Measurements from ENCODE around the gene SLC6A3.
"Not testable (repeated sequence)": the region's sequence is repeated elsewhere in the genome, so short reads cannot be mapped to it uniquely, and the experiment has no call there.

Gene SLC6A3

DNA sequence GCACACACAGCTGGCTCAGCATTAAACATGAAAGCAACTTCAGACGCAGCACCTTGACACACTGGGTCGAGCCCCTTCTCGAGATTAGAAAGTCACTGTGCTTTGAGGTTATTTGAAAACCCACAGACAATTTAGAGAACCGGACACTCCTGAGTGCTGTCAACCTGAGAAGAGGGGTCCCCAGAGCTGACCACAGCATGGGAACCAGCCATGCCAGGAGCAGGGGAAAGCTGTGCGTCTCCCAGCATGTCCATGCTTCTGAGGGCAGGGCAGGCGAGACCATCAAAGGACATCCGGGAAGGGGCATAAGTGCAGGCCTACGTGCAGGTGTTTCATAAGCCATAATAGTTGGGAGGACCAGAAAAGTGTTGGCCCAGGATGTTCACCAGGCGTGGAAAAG, 20.5 kb downstream of the SLC6A3 start:
- H3K27ac ChIP-seq (replicated peaks) = no peak overlapping the region

GRCh38 chr5:1423901-1424603, 21.2 kb downstream of the SLC6A3 start:
- DNase-seq (ENCODE audit: low read depth in 1 of 2, low spot score in 1 of 2) = no peak
- TF ChIP-seq, protein P1, sequence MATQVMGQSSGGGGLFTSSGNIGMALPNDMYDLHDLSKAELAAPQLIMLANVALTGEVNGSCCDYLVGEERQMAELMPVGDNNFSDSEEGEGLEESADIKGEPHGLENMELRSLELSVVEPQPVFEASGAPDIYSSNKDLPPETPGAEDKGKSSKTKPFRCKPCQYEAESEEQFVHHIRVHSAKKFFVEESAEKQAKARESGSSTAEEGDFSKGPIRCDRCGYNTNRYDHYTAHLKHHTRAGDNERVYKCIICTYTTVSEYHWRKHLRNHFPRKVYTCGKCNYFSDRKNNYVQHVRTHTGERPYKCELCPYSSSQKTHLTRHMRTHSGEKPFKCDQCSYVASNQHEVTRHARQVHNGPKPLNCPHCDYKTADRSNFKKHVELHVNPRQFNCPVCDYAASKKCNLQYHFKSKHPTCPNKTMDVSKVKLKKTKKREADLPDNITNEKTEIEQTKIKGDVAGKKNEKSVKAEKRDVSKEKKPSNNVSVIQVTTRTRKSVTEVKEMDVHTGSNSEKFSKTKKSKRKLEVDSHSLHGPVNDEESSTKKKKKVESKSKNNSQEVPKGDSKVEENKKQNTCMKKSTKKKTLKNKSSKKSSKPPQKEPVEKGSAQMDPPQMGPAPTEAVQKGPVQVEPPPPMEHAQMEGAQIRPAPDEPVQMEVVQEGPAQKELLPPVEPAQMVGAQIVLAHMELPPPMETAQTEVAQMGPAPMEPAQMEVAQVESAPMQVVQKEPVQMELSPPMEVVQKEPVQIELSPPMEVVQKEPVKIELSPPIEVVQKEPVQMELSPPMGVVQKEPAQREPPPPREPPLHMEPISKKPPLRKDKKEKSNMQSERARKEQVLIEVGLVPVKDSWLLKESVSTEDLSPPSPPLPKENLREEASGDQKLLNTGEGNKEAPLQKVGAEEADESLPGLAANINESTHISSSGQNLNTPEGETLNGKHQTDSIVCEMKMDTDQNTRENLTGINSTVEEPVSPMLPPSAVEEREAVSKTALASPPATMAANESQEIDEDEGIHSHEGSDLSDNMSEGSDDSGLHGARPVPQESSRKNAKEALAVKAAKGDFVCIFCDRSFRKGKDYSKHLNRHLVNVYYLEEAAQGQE (IDR thresholded peaks at IDR 0.05; ENCODE audit: insufficient replicate concordance, low read depth) = no peak
- TF ChIP-seq CTCF (IDR thresholded peaks at IDR 0.05; ENCODE audit: insufficient read depth, low read length) (no peak), GABPA (IDR thresholded peaks at IDR 0.05; ENCODE audit: low read depth) (no peak), POLR2AphosphoS5 (IDR thresholded peaks at IDR 0.05; ENCODE audit: low read depth) (no peak), SPI1 (IDR thresholded peaks at IDR 0.05; ENCODE audit: borderline replicate concordance, low read depth) (no peak)
- Histone ChIP-seq H3K4me3 (replicated peaks; ENCODE audit: insufficient read depth, low read length) (no peak overlapping the region), H3K27me3 (ENCODE audit: insufficient read depth, poor library complexity, severe bottlenecking) (no peaks in the 10 kb centered on the region), H3K27ac (replicated peaks) (no peak overlapping the region)

More for the DNA sequence above, 20.5 kb downstream of the SLC6A3 start:
- no peaks in the 10 kb centered on the region for H3K27me3 ChIP-seq (ENCODE audit: insufficient read depth, poor library complexity, severe bottlenecking)
- no peak overlapping the region for H3K4me3 ChIP-seq (replicated peaks; ENCODE audit: insufficient read depth, low read length)
- no peak for DNase-seq (ENCODE audit: low read depth in 1 of 2, low spot score in 1 of 2)
- TF ChIP-seq, protein P1 (IDR thresholded peaks at IDR 0.05; ENCODE audit: insufficient replicate concordance, low read depth) = no peak
- TF ChIP-seq CTCF (IDR thresholded peaks at IDR 0.05; ENCODE audit: insufficient read depth, low read length) (no peak), POLR2AphosphoS5 (IDR thresholded peaks at IDR 0.05; ENCODE audit: low read depth) (no peak), SPI1 (IDR thresholded peaks at IDR 0.05; ENCODE audit: borderline replicate concordance, low read depth) (no peak), GABPA (IDR thresholded peaks at IDR 0.05; ENCODE audit: low read depth) (no peak)

GRCh38 chr5:1422522-1422921, 22.7 kb downstream of the SLC6A3 start:
- not testable (repeated sequence) for DNase-seq (ENCODE audit: low read depth in 1 of 2, low spot score in 1 of 2); H3K4me3 ChIP-seq (replicated peaks; ENCODE audit: insufficient read depth, low read length); H3K27ac ChIP-seq (replicated peaks); H3K27me3 ChIP-seq (ENCODE audit: insufficient read depth, poor library complexity, severe bottlenecking)

GRCh38 chr5:1421521-1422341, 23.5 kb downstream of the SLC6A3 start:
- TF ChIP-seq GABPA (IDR thresholded peaks at IDR 0.05; ENCODE audit: low read depth) (no peak), SPI1 (IDR thresholded peaks at IDR 0.05; ENCODE audit: borderline replicate concordance, low read depth) (no peak), CTCF (IDR thresholded peaks at IDR 0.05; ENCODE audit: insufficient read depth, low read length) (no peak), POLR2AphosphoS5 (IDR thresholded peaks at IDR 0.05; ENCODE audit: low read depth) (no peak)
- TF ChIP-seq, protein P1 (IDR thresholded peaks at IDR 0.05; ENCODE audit: insufficient replicate concordance, low read depth) = no peak
- no peak for DNase-seq (ENCODE audit: low read depth in 1 of 2, low spot score in 1 of 2)
- no peak overlapping the region for H3K4me3 ChIP-seq (replicated peaks; ENCODE audit: insufficient read depth, low read length)
- H3K27me3 ChIP-seq (ENCODE audit: insufficient read depth, poor library complexity, severe bottlenecking) = no peaks in the 10 kb centered on the region
- no peak overlapping the region for H3K27ac ChIP-seq (replicated peaks)
